Stomach (tissue), 4 donors: ENCODE data around the gene CELF2.

Experiments used
- POLR2AphosphoS5 ChIP-seq, 3 donors: sonication (generic); formaldehyde crosslinking; IDR thresholded peaks; one replicate each; pipeline ENCODE4 v1.6.1; 2016; ENCODE audit warnings: antibody characterized with exemption in 3 of 3
- TF ChIP-seq, protein P1 (sequence below), 7 experiments: fragments of 450-650 bp in 4 of 7; fragments of 200-600 bp in 3 of 7; sonication (generic) in 3 of 7; IDR thresholded peaks; one replicate each; pipeline ENCODE4 v1.5.1; 2016 to 2019; ENCODE audit warnings: antibody characterized with exemption in 7 of 7, control low read depth in 2 of 7, mild to moderate bottlenecking in 1 of 7

DNA sequence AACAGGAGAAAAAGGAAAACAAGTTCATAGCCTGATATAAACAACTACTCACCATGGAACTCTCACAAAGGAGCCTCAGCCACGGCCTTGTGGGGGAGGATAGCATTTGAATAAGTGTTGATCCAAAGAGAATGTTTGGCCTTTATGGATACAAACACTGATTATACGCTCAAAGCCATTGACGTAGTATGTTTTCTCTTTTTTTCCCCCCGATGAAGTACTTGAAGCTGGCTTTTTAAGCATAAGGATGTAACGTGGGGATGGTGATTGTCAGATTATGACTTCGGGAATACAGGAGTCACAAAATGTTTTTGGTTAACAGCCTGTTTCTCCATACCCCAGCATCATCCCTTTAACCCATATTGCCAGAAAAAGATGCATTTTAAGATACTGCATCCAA lies 39.8 kb downstream of the CELF2 start:
- TF ChIP-seq, protein P1, sequence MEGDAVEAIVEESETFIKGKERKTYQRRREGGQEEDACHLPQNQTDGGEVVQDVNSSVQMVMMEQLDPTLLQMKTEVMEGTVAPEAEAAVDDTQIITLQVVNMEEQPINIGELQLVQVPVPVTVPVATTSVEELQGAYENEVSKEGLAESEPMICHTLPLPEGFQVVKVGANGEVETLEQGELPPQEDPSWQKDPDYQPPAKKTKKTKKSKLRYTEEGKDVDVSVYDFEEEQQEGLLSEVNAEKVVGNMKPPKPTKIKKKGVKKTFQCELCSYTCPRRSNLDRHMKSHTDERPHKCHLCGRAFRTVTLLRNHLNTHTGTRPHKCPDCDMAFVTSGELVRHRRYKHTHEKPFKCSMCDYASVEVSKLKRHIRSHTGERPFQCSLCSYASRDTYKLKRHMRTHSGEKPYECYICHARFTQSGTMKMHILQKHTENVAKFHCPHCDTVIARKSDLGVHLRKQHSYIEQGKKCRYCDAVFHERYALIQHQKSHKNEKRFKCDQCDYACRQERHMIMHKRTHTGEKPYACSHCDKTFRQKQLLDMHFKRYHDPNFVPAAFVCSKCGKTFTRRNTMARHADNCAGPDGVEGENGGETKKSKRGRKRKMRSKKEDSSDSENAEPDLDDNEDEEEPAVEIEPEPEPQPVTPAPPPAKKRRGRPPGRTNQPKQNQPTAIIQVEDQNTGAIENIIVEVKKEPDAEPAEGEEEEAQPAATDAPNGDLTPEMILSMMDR (IDR thresholded peaks at IDR 0.05): no peak
- TF ChIP-seq POLR2AphosphoS5 (IDR thresholded peaks at IDR 0.05): no peak
